GM19043 (cell line): ENCODE data around the gene NR5A1.

Source experiments
- ATAC-seq: cut with Tn5 transposase; IDR thresholded peaks from one replicate; pipeline ENCODE4 v1.9.1; 2021; ENCODE audit warnings: low read depth; ENCODE audit not compliant: unreplicated experiment

Gene NR5A1

DNA sequence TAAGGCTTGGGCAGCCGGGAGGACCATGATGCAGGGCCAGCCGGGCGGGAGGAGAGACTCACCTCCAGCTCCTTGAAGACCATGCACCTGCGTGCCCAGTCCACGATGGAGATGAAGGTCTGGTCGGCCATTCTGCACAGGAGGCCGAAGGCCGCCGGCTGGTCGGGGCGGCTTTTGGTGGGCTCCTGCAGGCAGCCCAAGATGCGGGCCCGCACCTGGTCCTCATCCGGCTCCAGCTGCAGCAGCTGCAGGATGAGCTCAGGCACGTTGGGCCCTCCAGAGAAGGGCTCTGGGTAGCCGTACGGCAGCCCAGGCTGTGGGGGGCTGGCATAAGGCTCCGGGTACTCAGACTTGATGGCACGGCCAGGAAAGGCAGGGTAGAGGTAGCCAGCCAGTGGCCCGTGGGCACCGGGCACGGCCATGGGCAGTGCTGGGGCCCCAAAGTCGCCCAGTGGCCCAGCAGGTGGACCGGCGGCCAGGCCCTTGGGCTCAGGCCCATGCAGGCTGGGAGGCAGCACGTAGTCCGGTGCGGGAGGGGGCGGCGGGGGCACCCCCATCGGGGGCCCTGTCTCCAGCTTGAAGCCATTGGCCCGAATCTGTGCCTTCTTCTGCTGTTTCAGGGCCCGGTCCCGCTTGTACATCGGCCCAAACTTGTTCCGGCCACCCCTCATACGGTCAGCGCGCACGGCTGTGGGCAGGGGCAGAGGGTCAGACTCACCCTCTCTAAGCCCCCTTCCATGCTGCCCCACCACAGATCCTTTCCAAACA is 7.0 kb downstream of the NR5A1 start:
- ATAC-seq, result no peak

DNA sequence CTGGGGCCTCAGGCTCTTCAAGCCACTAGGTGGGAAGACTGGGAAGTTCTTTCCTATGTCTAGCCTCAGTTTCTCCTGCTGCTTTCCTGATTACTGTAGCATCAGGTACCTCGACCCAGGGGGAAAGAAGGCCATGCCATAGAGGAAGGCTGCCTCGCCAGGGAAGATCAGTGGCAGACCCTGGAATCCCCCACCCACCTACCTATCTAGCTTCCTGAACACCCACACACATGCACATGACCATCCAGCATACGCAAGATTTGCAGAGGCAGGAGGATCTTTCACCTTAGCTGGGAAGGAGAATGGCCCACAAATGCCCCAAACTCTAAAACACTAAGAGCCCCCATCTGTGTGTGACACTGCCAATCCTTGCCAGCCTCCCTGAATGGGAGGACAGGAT is 8.0 kb downstream of the NR5A1 start:
- no peak for ATAC-seq

DNA sequence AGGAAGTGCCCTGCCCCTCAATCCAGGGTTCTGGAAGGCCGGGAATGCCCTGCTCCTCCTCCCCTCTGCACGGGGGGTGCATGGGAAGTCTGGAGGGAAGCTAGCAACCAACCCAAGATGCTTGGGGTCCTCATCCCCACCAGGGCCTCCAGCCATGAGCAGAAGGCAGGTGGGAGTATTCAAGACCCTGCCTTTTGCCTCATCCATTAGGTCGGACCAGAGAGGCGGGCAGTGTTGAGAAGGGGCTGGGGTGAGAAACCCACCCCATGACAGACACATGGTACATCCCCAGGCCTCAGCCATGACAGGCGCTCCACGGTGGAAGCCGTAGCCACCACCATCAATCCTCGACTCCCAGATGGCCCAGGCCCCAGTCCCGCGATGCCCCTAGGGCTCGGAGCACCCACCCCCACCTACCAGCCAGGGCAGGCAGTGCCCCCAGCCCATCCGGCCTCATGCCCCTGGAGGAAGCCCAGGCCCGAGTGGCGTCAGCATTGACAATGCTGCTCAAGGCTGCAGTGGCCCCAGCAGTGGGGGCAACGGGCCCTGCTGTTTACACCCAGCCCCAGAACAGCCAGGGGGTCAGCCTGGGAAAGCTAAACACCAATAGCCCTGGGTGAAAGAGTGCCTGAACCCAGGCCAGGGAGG is 8.6 kb downstream of the NR5A1 start:
- no peak for ATAC-seq

DNA sequence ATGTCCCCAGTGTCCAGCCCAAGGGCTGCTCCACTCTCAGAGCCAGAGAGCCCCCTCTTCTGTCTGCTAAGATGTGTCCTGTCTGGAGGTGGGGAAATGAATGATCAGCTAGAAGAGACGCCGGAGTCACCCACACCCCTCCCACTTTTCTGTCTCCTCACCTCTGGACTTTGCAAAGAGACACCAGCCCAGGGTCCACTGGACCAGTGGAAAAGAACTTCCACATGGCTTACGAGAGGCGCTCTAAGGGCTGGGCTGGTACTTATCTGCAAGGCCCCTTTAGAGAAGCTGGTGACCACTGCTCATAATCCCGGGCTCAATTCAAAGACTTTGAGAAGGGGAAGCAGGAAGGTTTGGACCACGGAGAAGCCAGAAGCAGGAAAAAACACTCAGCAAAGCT is 9.2 kb downstream of the NR5A1 start:
- ATAC-seq, result no peak

DNA sequence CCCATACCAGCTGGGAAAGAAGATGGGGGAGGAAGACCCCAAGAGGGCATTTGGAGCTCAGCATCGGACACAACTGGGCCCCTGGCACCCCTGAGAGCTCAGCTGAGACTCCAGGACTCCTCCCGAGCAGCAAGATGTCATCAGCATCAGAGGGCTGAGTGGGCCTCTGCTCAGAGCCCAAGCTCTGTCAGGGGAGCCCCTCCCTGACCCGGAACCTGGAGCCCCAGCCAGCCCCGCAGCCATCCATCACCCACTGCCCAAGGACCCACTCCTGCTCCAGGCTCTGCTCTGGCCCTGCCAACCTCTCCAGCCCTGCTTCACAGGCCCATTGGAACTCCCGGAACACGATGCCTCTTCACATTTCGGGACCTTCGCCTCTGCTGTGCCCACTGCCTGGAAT is 9.8 kb downstream of the NR5A1 start:
- no peak for ATAC-seq

DNA sequence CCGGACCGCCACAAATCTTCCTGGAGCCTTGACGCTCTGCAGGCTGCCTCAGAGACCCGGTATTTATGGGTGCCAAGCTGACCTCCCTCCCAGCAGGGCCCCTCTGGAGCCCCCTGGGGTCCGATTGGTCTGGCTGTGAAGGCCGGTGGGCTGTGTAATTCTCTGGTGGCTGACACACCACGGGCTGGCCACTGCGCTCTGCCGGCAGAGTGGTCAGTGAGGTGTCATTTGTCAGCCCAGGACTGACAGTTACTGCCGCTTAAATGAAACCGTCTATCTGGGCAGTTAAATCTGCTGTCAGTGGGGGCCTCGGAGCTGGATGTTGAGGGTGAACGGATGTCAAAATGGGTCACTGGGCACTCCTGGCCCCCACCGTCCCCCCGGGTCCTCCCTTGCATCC is 10.7 kb downstream of the NR5A1 start:
- ATAC-seq, result no peak

DNA sequence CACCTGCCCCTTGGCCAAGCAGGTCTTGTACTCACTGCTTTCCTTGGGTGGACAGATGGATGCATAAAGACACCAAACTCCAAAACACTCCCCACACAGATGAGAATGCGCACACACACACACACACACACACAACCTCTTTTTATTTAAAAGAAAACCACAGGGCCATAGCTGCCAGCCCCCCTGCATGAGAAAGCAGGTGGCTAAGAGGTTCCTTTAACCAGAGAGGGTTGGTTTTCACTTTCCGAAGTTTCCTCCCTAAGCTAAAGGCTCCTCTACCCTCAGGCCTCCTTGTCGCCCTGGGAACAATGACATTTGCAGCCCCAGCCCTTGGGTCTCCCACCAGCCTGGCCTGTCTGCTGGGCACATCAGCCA is 11.1 kb downstream of the NR5A1 start:
- no peak for ATAC-seq

DNA sequence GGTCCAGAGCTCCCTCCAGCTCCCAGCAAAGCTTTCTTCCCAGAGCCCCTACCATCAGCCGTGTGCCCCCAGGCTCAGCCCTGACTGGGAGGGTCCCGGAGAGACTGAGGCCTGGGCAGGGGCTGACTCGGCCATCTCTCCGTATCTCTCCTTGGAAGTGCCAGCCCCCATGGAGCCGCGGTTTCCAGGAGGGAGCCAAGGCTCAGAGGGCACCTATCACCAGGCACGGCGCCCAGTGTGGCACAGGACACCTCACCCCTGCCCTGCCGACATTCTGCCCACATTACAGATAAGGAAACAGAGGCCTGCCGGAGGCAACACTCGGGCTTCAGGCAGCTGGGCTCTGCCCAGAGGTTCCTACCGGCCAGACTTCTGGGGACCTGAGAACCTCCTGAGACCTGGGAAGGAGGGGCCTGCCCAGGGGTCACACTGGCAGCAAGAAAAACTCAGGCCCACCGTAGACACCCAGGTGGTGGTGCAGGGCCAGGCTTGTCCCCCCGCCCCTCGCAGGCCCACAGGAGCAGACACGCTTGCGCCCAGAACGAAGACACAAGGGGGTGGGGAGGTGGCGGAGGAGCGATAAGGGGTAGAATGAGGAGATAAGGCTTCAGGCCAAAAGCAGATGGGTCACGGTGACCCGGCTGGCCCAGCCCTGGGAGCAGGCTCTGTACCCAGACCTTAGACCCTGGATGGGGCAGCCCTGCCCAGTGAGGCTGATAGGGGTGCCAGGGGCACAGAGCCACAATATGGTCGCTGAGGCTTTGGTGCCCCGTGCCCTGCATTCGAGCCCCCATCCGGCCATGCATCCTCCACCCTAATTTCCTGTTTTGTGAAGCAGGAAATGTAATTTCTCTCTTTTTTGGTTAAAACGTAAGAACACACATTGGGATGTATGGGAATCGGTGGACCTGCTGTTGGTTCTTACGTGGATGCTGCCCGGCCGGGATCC is 11.8 kb downstream of the NR5A1 start:
- ATAC-seq, result no peak

DNA sequence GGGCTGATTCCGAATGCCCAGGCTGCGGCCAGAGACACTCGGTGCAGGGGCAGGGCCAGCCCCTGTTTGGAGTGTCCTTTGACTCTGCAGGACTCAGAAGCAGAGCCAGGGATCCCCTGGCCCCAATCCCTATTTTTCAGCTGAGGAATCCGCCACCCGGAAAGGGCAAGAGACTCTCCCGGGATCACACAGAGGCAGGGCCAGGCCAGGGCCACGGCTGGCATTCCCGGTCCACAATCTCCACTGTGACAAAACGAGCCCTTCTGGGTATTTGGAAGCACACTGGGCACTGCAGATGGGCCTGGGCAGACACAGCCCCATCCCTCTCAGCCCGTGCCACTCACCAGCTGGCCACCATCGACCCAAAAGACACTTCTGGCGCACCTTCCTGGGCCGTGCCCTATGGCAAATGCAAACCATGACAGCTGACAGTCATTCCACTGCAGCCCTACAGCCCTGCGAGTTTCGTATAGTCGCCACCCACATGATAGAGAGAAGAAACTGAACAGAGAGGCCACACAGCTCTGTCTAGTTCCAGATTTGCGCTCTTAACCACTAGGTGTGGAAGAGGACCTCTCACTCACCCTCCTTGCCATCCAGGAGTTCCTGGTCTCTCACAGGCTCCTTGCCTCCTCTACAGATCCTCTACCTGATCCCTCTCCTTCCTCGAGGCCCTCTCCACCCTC is 13.3 kb downstream of the NR5A1 start:
- no peak for ATAC-seq

DNA sequence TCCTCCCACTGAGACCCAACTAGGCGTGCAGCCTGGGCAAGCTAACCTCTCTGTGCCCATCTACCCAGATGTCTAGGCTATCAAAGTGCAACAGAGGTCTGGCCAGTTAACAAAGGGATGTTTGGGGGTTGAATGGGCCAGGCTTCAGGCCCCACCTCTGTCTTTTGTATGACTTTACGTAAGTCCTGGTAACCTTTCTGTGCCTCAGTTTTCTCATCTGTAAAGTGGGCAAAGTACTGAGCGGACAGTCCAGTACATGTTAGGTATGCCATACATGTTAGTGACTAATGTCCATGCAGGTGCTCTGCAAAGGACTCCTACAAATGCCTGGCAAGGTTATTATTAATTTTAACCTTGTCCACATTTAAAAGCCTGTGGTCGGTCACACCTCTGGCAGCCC is 14.0 kb downstream of the NR5A1 start:
- no peak for ATAC-seq

DNA sequence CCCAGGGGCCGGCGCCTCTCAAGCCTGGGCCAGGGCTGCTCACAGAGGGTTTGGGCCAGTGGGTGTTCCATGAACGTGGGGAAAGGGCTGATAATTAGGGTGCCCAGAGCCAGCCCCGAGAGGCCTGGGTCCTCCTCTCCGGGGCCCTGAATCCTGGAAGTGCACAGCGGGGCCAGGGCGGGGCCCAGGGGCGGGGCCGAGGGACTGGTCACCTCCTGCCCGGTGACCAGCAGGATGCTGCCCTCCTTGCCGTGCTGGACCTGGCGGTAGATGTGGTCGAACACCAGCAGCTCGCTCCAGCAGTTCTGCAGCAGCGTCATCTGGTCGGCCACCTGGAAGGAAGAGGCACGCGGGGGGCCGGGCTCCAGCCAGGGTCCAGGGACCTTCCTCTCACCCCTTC is 14.4 kb downstream of the NR5A1 start:
- ATAC-seq, result no peak

DNA sequence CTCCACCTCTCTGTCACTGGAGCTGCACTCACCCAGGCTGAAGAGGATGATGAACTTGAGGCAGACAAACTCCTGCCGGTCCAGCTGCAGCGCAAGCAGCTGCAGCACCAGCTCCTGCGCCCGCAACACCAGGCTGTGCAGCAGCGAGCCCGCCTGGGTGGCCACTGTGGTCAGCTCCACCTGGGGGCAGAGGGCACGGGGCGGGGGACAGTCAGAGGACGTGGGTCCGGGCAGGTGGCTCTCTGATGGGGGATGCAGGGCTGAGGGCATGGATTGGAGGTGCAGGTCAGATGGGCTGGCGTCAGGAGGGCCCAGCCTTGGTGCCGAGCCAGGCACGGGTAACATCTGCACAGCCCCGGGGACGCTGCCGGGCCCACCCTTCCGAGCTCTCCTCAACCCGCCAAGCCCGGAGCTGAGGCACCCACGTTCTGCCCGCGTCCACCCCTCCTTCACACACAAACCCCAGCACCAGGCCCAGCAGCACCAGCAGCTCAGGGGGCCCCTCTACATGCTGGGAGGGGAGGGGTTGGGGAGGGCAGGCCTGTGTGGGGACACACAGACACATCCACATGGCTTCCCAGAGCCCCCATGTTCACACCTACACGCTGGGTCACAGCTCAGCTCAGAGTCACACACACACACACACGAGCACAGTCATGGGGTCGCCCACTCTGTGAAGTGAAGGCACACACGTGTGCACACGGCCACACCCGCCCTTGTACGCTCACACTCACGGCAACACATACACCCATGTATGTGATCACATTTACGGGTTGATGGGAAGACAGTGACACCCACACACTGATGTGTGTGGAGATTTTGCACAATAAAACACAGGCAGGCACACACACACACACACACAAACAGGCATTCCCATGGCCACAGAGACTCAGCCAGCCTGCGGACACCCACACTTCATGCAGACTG is 15.9 kb downstream of the NR5A1 start:
- ATAC-seq, result no peak

DNA sequence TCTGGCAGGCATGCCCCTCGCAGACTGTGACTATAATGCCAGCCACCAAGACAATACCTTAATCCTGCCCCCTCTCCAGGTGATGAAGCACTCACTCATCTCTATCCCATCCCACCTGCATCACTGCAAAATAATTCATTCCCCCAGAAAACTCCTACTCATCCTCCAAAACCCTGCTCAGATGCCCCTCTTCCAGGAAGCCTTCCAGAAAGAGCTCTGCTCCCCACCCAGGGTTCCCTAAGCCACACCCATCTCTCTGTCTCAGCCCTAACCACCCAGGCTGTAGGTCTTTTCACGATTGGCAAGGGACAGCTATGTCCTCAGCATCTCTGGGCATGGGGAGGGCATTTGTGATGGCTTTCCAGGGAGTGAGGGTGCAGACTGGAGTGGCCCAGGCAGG is 17.2 kb downstream of the NR5A1 start:
- ATAC-seq, result no peak

DNA sequence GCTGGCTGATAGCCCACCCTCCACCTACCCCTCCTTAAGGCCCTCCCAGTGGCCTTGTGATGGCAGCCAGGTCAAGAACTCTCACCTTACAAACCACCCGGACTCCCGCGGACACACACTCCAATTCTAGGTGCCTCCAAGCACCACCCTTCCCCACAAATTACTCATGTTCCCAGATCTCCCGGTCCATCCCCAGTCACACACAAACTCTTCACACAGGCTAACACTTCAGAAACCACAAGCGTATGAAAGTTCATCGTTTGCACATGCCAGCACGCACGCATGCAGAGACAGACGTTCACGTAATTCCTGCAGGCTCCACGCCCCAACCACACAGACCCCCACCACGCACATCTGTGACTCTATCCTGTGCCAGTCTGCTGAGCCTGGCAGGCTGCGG is 18.0 kb downstream of the NR5A1 start:
- no peak for ATAC-seq

DNA sequence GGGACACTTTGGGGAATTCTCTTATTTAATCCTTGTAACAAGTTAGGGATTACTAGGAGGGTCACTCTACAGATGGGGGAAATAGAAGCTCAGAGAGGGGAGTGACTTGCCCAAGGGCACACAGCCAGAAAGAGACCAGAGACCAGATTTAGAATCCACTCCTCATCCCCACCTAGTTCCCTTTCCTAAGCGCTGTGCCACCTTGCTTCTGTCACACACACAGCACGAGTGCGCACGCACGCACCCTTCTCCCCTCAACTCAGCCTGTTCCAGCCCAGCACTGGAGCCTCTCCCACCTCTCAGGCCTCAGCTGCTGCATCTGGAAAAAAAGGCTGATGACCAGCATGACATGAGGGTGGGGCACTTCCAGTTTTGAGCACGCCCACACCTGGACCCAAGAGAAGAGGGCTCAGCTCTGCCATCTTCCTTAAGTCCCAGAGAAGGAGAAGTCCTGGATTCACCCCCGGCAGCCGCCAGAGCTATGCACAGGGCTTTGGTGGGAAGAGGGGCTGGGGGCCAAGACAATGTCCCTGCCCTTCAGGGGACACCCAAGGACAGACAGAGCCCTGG is 18.5 kb downstream of the NR5A1 start:
- ATAC-seq, result no peak

DNA sequence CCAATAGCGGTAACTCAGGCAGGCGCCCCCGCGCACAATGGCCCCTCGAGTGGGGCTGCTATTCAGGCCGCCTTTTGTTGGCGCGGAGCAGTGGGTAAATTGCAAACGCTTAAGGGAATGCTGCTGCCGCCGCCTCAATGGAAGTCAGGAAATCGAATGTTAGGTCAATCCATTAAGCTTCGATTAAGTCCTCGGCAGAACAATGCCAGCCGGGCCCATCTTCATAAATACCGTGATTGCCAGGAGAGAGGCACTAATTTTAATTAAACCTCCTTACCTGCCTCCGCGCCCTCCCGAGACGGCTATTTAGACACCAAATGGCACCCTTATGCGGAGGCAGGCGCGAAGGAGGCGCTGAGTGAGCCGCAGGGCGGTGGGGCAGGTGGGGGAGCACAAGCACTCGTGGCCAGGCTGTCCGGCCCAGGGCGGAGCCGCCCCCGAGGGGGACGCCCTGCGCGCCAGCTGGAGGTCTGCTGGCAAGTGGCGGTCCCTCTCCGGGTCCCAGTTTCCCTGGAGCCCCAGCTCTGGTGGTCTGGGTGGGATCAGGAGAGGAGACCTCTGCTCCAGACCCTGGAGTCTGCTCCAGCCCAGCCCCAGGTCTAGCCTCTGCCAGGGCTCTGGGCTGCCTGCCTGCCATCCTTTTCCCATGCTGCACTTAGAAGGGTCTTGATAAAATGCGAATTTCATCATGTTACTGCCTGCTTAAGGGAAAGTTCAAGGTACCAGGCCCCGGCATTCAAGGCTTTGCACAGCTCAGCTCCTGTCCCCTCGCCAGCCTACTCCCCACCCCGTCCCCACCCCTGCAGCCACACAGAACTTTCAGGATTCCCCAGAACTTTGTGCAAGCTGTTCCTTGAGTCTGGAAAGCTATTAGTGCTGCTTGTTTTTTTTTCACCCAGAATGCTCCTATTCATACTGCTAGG is 19.7 kb downstream of the NR5A1 start:
- ATAC-seq, result no peak

DNA sequence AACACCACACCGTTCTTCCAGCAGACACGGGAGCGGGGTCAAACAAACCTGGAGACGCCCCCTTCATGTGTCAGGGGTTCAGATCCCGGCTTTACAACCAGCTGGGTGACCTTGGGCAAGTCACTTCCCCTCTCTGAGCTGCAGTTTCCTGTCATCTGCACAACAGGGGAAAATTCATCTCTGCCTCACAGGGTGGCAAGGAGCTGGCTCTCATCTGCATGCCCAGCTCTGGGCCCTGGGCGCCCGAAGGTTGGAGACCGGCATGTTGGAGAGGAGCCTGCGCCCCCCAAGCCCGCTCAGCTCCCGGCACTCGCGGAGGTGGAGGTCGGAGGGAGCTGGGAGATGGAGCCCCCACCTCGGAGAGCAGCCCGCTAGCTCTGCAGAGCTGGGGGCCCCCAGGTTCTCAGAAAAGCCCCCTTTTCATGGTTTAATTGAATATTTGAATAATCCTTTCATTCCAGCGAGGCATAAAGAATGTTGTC is 20.4 kb downstream of the NR5A1 start:
- no peak for ATAC-seq

DNA sequence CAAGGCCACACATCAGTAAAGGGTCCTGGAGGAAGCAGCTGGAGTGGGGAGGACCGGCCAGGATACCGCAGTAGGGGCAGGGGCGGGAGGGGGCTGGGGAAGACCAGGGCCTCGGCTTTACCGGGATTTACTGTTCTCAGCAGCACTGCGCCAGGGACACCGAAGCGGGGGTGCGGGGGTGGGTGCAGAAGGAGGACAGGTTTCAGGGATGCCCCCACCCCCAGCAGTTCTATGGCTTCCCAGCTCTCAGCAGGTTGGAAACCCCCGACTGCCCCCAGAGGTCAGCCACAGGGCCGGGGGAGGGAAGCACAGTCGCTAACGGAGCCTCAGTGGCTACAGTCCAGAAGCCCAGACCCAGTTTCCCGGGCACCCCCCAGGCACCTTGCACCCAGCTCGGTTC is 21.3 kb downstream of the NR5A1 start:
- ATAC-seq, result no peak
